ENCODE results near the gene NIT1.

- peak in 3 of 4 donors; percentile 50 to 78 (median 71) for TF ChIP-seq POLR2AphosphoS5 (IDR thresholded peaks at IDR 0.05)
- TF ChIP-seq CTCF (IDR thresholded peaks at IDR 0.05) = peak in 2 of 4 experiments; percentile 17 to 32
- TF ChIP-seq EP300 (IDR thresholded peaks at IDR 0.05) = no peak
These were observed 41.4 kb downstream of the NIT1 start, which contains the start of gene USP21 for GRCh38 chr1:161159087-161159912.
